ENCODE data around the gene RTN4RL1. TPM values are rescaled to one million over a fixed set of nuclear protein-coding genes. Genes with fewer than 3 reads are reported as not detected.

The RTN4RL1 gene
- total and polyA plus RNA-seq, 4 donors = 0.65 to 7.3 (median 2.4) TPM

GRCh38 chr17:1940810-1941185, 84.3 kb downstream of the RTN4RL1 start:
- no peak for TF ChIP-seq CTCF (IDR thresholded peaks at IDR 0.05; ENCODE audit: control extremely low read depth, extremely low read depth)
- H3K4me1 ChIP-seq (ENCODE audit: control insufficient read depth in 5 of 5, insufficient read depth in 5 of 5, low read length in 5 of 5) = peaks cover 0 to 46% (median 5%) of the 10 kb centered on the region in 5 donors
- H3K27ac ChIP-seq (ENCODE audit: low read depth in 1 of 2, low read length in 1 of 2) = no peak overlapping the region
- 78 to 83% methylated on average over 10 of the region's 10 CpGs for WGBS, 2 donors
- no peaks in the 10 kb centered on the region for H3K36me3 ChIP-seq (ENCODE audit: control insufficient read depth in 4 of 4, insufficient read depth in 4 of 4, low read length in 4 of 4)
- no peaks in the 10 kb centered on the region for H3K27me3 ChIP-seq (ENCODE audit: control insufficient read depth in 3 of 3, insufficient read depth in 3 of 3, low read length in 2 of 3)
- no peaks in the 10 kb centered on the region for H3K9me3 ChIP-seq (ENCODE audit: control insufficient read depth in 4 of 4, insufficient read depth in 3 of 4, low read length in 3 of 4)
- H3K9ac ChIP-seq (ENCODE audit: insufficient read depth in 1 of 2, low read length in 2 of 2) = no peak overlapping the region
- no peak overlapping the region for H3K4me3 ChIP-seq
- no peak for ATAC-seq (ENCODE audit: insufficient read depth, low FRiP score)
- DNase-seq = no peak

GRCh38 chr17:1939981-1940809, 84.9 kb downstream of the RTN4RL1 start:
- no peak for TF ChIP-seq CTCF (IDR thresholded peaks at IDR 0.05; ENCODE audit: control extremely low read depth, extremely low read depth)
- H3K27ac ChIP-seq (ENCODE audit: low read depth in 1 of 2, low read length in 1 of 2) = no peak overlapping the region
- H3K9ac ChIP-seq (ENCODE audit: insufficient read depth in 1 of 2, low read length in 2 of 2) = no peak overlapping the region
- no peaks in the 10 kb centered on the region for H3K27me3 ChIP-seq (ENCODE audit: control insufficient read depth in 3 of 3, insufficient read depth in 3 of 3, low read length in 2 of 3)
- no peak overlapping the region for H3K4me3 ChIP-seq
- peak; percentile 89 to 96 (median 96) for DNase-seq
- ATAC-seq (ENCODE audit: insufficient read depth, low FRiP score) = no peak
- 69 to 79% methylated on average over 27 of the region's 27 CpGs for WGBS, 2 donors
- H3K9me3 ChIP-seq (ENCODE audit: control insufficient read depth in 4 of 4, insufficient read depth in 3 of 4, low read length in 3 of 4) = no peaks in the 10 kb centered on the region
- H3K4me1 ChIP-seq (ENCODE audit: control insufficient read depth in 5 of 5, insufficient read depth in 5 of 5, low read length in 5 of 5) = peaks cover 0 to 46% (median 5%) of the 10 kb centered on the region in 5 donors
- H3K36me3 ChIP-seq (ENCODE audit: control insufficient read depth in 4 of 4, insufficient read depth in 4 of 4, low read length in 4 of 4) = no peaks in the 10 kb centered on the region

GRCh38 chr17:1937461-1937860, 87.7 kb downstream of the RTN4RL1 start:
- DNase-seq (no peak), ATAC-seq (ENCODE audit: insufficient read depth, low FRiP score) (no peak)
- Histone ChIP-seq H3K9ac (ENCODE audit: insufficient read depth in 1 of 2, low read length in 2 of 2) (no peak overlapping the region), H3K9me3 (ENCODE audit: control insufficient read depth in 4 of 4, insufficient read depth in 3 of 4, low read length in 3 of 4) (no peaks in the 10 kb centered on the region), H3K27ac (ENCODE audit: low read depth in 1 of 2, low read length in 1 of 2) (no peak overlapping the region), H3K4me3 (no peak overlapping the region), H3K27me3 (ENCODE audit: control insufficient read depth in 3 of 3, insufficient read depth in 3 of 3, low read length in 2 of 3) (no peaks in the 10 kb centered on the region), H3K4me1 (ENCODE audit: control insufficient read depth in 5 of 5, insufficient read depth in 5 of 5, low read length in 5 of 5) (peaks cover 0 to 32% (median 5%) of the 10 kb centered on the region in 5 donors), H3K36me3 (ENCODE audit: control insufficient read depth in 4 of 4, insufficient read depth in 4 of 4, low read length in 4 of 4) (no peaks in the 10 kb centered on the region)
- no peak for TF ChIP-seq CTCF (IDR thresholded peaks at IDR 0.05; ENCODE audit: control extremely low read depth, extremely low read depth)
- 95 to 98% methylated on average over 25 of the region's 25 CpGs for WGBS, 2 donors
